GM18526 (cell line): Measurements from ENCODE around the gene COQ8A.

ENCODE experiments used
- POLR2A ChIP-seq: IDR thresholded peaks from 3 replicates; pipeline ENCODE4 v1.6.1; 2011; ENCODE audit not compliant: insufficient read length; ENCODE audit errors: extremely low read depth

The COQ8A gene

GRCh38 chr1:226940029-226940805 is at the start of gene COQ8A:
TSS of gene COQ8A (plus strand) at chr1:226940294. CDS start at chr1:226961386, 21,092 bp downstream.
- no peak for TF ChIP-seq POLR2A

GRCh38 chr1:226890331-226891108 is 49.6 kb upstream of the COQ8A start:
- TF ChIP-seq POLR2A: no peak

GRCh38 chr1:226891346-226891745 is 48.7 kb upstream of the COQ8A start:
- no peak for TF ChIP-seq POLR2A

GRCh38 chr1:226891846-226892523 is 48.1 kb upstream of the COQ8A start:
- no peak for TF ChIP-seq POLR2A

- no peak for TF ChIP-seq POLR2A
Measured at GRCh38 chr1:226892524-226892875, 47.6 kb upstream of the COQ8A start.

GRCh38 chr1:226893936-226894335 is 46.2 kb upstream of the COQ8A start:
- TF ChIP-seq POLR2A: no peak

- TF ChIP-seq POLR2A: no peak
Measured at GRCh38 chr1:226894826-226895225, 45.3 kb upstream of the COQ8A start.

- TF ChIP-seq POLR2A: no peak
Measured at GRCh38 chr1:226895644-226896043, 44.5 kb upstream of the COQ8A start.

GRCh38 chr1:226898246-226898645 is 41.8 kb upstream of the COQ8A start:
- no peak for TF ChIP-seq POLR2A

- TF ChIP-seq POLR2A: no peak
Measured at GRCh38 chr1:226901421-226901820, 38.7 kb upstream of the COQ8A start.

GRCh38 chr1:226902601-226903000 is 37.5 kb upstream of the COQ8A start:
- no peak for TF ChIP-seq POLR2A

- TF ChIP-seq POLR2A: no peak
Measured at GRCh38 chr1:226903819-226904716, 36.0 kb upstream of the COQ8A start.

- TF ChIP-seq POLR2A: no peak
Measured at GRCh38 chr1:226904772-226905171, 35.3 kb upstream of the COQ8A start.

- TF ChIP-seq POLR2A: no peak
Measured at GRCh38 chr1:226908419-226908818, 31.7 kb upstream of the COQ8A start.

GRCh38 chr1:226908913-226909312 is 31.2 kb upstream of the COQ8A start:
- TF ChIP-seq POLR2A: no peak
